HG03442 (cell line): ENCODE measurements around the gene ANKS3.

Source experiments
- ATAC-seq: cut with Tn5 transposase; IDR thresholded peaks from one replicate; pipeline ENCODE4 v1.9.1; 2021; ENCODE audit warnings: mild to moderate bottlenecking, moderate library complexity; ENCODE audit not compliant: unreplicated experiment

The ANKS3 gene

DNA sequence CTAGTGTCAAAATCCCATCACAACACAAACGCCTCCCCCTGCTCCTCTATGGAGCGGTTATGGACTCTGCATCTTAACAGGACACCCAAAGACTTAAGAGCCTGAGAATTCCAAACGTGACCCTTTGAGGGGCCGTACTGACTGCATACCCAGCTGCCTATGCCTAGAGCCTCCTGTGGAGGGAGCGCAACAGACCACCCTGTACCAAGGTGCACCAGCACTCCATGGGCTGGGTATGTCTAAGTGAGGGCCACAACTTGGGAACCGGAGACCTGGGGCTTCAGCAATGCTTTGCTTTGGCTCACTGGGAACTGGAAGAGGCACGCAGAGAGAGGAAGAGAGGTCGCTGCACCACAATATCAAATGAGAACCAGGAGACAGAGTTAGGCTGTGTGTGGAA, 5.4 kb downstream of the ANKS3 start:
- no peak for ATAC-seq

GRCh38 chr16:4726616-4727015, 7.5 kb downstream of the ANKS3 start:
- ATAC-seq: no peak

GRCh38 chr16:4724661-4725270, 9.3 kb downstream of the ANKS3 start:
- no peak for ATAC-seq

GRCh38 chr16:4723071-4723767, 10.9 kb downstream of the ANKS3 start:
- no peak for ATAC-seq

- ATAC-seq: no peak
Observed at GRCh38 chr16:4718466-4718865, 15.6 kb downstream of the ANKS3 start.

GRCh38 chr16:4714996-4715395, 19.1 kb downstream of the ANKS3 start:
- no peak for ATAC-seq

DNA sequence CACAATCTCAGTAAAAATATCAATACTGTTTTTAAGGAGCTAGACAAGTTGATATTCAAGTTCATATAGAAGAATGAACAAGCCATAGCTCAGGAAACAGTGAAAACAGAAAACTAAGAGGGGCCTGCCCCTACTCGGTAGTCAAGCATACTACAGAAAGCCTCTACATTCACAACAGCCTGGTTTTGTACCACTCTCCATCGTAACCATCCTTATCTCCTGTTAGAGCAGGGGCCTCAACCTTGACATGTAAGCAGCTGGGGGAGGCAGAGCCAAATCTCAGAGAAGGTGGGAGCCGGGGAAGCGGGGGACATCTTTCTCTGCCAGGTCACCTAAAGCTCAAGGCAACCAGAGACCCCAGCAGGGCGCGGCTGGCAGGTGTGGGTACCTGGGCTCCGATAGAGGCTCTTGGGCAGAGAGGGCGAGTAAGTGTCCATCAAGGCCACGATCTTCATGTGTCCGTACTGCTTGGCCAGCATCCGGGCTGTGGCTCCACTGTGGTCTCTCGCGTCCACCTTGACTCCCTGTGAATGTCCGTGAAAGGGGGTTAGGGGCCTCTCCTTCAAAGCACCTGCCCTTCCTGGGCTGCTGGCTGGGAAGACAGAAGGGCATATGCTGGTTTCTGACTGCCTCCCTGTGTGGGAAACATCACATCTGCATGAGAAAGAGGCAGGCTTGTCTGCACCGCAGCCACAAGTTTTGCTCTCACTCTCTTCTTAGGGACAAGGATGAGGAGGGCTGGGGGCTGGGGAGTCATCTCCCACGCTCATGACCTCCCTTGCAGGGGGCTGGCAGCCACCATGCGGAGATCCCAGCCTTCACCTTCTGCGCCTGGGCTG, 20.2 kb downstream of the ANKS3 start:
- ATAC-seq: no peak

DNA sequence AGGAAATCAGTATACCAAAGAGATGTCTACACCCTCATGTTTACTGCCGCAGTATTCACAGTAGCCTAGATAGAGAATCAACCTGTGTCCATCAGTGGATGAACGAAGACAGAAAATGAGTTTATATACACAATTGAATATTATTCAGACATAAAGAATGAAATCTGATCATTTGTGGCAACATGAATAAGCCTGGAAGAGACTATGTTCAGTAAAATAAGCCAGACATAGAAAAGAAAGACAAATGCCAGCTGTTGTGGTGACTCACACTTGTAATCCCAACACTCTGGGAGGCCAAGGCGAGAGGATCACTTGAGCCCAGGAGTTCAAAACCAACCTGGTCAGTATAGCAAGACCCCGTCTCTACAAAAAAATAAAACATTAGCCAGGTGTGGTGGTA, 24.6 kb downstream of the ANKS3 start:
- no peak for ATAC-seq

- no peak for ATAC-seq
Observed at GRCh38 chr16:4706871-4707270, 27.2 kb downstream of the ANKS3 start.

- ATAC-seq: no peak
Observed at GRCh38 chr16:4704913-4705312, 29.2 kb downstream of the ANKS3 start.

GRCh38 chr16:4704491-4704890, 29.6 kb downstream of the ANKS3 start:
- ATAC-seq: no peak

DNA sequence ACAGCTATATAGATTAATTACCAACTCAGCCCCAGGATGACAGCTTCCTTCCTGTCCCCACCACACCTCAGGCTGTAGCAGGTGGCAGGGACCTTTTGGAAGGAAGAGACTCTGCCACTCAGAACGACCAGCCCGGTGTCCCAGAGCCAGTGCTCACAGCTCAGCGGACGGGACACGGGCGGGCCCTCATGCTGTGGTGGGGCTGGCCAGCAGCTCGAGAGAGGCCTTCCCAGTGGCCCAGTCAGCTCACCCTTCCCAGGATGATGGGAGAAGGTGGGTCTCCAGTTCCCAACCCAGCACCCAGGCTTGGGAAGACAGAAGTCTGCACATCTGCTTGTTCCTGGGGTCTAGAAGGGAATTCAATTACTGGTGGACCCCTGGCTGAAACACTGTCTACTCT, 30.2 kb downstream of the ANKS3 start:
- no peak for ATAC-seq

DNA sequence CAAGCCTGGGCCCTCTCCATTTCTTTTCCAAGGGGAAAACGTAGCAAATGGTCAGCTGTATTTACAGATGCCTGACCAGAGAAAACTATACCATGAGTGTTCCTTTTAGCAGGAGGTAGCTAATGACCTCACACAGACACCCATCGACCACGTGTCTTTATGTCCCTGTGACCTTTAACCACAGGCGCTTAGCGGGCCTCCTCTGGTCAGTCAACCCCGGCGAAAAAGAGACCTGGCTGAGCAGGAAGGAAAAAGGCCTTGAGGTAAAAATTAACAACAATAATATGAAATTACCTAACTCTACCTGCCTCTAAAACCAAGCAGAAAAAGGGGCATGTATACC, 31.6 kb downstream of the ANKS3 start:
- no peak for ATAC-seq

DNA sequence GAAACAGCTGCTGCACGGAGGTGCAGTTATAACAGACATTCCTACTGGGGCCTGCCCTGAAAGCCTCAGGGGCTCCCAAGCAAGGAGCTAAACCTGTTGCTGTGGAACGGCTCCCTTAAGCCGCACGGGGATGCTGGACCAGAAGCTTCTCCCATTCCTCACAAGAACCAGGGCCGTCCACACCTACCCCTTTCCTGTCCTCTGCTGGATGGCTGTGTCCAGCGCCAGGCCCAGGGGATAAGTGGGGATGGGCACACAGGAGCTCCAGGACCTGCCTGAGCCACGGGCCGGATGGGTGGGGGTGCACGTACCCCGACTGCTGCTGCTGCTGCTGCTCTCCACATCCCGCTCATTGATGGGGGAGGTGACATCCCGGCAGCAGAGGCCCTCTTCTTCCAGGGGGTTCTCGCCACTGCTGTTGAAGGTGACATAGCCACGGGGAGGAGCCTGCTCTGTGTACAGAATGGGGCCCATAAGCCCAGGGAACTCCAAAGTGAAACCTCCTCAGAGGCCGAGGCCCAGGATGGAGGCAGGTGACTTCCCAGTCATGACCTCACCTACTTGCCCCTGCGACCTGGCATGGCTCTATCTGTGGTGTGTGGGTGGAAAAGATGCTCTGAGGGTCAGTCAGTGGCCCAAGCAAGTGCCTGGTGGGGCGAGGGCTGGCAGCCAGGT, 32.1 kb downstream of the ANKS3 start:
- no peak for ATAC-seq

DNA sequence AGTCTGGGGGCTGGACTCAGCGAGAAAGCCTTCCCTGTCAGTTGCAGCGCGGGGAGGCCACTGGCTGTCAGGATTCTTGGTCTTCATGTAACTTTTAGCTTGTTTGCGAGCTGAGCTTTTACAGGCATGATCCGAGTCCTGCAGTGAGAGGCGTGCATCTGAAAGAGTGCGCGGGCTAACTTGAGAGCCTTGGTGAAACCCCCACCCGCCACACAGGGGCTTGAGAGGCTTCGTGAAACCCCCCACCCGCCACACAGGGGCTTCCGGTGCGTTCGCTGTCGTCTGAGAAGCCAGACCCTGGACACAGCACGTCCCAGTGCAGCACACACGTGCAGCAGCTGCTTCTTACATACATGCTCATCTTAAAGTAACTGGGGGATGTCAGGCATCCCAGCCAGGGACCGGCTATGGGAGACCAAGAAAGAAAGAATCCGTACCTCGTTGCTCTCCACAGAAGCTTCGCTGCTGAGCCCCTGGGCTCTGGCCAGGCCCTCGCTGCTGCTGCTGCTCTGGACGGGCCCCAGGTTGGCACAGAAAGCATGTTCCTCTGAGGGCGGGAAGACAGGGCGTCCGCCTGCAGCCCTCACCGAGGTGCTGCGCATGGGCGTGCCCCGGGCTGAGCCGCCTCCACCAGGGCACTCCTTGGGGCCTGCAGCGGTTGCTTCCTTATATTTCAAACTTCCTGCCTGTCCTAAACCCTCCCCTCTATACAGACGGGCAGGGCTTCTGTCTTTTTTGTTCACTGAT, 32.9 kb downstream of the ANKS3 start:
- ATAC-seq: no peak

DNA sequence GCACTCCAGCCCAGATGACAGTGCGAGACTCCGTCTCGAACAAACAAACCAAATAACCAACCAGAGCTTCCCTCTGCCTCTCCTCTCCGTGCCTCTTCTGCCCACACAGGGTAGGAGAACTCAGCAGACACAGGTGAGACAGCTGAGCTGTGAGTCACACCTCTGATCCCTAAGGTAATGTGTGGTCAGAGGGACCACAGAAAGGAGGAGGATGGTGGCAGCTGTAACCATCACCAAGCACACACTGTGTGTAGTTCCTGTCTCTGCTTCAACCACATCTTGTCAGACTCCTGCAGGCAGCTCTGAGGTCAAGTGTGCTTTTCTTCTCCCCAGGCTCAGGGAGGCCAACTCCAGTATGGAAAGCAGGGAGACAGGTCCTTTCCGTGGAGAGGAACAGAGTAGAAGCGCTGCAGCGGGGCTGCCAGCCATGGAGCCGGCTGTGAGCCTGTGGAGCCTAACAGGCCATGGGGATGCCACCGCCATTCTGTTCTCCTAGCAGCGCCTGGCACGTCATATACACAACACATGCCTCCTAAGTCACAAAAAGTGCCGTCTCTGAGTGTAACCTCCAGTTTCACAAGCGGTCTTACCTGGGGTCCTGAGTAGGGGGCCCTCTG, 33.6 kb downstream of the ANKS3 start:
- ATAC-seq: no peak

DNA sequence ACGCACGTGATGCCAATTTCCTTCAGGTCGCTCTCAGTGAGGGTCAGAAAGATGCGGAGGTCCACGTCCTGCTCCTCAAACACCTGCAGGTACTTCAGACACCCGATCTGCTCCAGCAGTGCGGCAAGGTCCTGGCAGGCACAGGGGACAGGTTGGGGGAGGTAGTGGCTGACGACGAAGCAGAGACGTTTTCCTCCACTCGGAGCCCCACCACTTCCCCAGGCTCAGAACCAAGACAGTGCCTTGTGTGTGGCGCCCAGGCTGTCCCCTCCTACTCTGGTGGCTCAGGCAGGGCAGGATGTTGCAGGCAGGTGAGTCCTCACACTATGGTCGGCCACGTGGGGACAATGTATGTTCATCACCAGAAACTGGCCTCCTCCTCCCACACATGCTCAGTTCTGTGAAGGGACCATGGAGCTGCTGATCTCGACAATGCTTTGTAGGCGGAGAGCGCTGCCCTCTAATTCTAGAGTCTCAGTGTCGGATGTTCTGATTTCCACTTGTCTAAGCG, 35.0 kb downstream of the ANKS3 start:
- no peak for ATAC-seq

DNA sequence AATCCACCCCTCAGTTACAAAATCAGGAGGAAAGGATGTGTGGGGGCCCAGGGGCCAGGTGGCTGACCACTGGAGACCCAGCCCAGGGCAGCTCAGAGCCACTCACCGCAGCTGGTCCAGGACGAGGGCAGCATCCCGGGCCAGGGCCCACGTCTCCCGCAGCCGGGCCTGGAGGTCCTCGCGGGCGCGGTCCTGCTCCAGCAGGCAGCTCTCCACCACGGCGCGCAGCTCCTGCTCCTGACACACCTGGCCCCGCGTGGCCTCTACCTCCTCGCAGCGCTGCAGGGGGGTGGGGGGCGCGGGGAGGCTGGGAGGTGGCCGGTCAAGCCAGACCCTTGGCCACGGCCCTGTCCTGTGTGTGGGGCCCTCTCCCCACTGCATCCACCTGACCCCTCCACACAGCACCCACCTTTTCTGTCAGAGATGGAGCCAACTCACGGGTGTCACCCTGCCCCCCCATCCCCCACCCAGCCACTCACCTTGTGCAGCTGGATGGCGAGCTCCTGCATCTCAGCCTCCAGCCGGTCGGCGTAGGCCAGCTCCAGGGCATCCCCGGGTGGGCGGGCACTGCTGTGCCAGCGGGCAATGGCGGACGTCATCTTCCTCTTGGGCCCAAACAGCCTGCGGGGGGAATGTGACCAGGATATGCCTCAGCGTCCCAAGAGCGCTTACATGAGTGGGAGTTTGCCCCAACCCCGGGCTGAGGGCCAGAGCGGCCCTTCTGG, 35.6 kb downstream of the ANKS3 start:
- no peak for ATAC-seq

DNA sequence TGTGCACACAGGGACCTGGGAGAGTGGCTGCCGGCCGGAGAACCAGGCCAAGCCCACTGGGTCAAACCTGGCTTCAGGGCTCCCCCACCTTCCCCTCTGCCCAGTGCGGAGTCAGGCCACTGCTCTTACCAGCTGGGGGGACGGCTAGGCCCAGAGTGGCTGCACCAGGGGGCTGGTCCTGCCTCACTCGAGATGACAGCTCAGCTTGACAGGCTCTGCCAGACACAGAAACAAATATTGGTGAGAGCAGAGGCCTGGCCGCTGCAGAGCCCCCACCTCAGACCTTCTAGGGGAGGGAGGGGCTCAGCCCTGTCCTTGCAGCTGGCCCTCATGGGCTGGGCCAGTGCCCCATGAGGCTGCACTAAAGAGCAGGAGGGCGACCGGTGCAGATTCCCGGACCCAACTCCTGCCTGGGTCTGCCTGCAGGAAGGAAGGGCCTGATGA, 36.2 kb downstream of the ANKS3 start:
- no peak for ATAC-seq
